ENCODE data around the gene SIGLEC12. TPM values are rescaled to one million over a fixed set of nuclear protein-coding genes. Genes with fewer than 3 reads are reported as not detected.

SIGLEC12 gene
- total RNA-seq (not detected), polyA plus RNA-seq (ENCODE audit: insufficient read depth, low read depth, low replicate concordance) (1.0 TPM)
- long read RNA-seq, donor 1: 0 reads
- long read RNA-seq, donor 2: 0 reads

- 83 to 84% methylated on average over 9 to 12 of the region's 12 CpGs for WGBS, 2 donors
- H3K4me3 ChIP-seq: no peak within 1 kb of the TSS
- H3K36me3 ChIP-seq (ENCODE audit: low read depth, missing control alignments): no peaks in the 10 kb centered on the region
- DNase-seq: peak; percentile 31
- no peak for TF ChIP-seq POLR2A (IDR thresholded peaks at IDR 0.05)
- TF ChIP-seq CTCF (IDR thresholded peaks at IDR 0.05): no peak
- H3K4me1 ChIP-seq: no peaks in the 10 kb centered on the region
- no peaks in the 10 kb centered on the region for H3K27me3 ChIP-seq
- intact Hi-C loops (cut with DNase I; ENCODE audit: low total_unique reads): no loop called here
- H3K27ac ChIP-seq: no peak within 1 kb of the TSS
- H3K9me3 ChIP-seq: no peaks in the 10 kb centered on the region
Measured at GRCh38 chr19:51501594-51502263, at the start of gene SIGLEC12. Gene SIGLEC12 (minus strand): TSS chr19:51501800. CDS start chr19:51501733, 67 bp downstream.

GRCh38 chr19:51550848-51551672 lies 49.5 kb upstream of the SIGLEC12 start:
- H3K4me3 ChIP-seq: no peak overlapping the region
- no peaks in the 10 kb centered on the region for H3K4me1 ChIP-seq
- WGBS, 2 donors: 81 to 88% methylated on average over 19 to 20 of the region's 20 CpGs

GRCh38 chr19:51549533-51550324 lies 48.1 kb upstream of the SIGLEC12 start:
- 72 to 74% methylated on average over 7 to 8 of the region's 8 CpGs for WGBS, 2 donors

More at GRCh38 chr19:51550848-51551672, 49.5 kb upstream of the SIGLEC12 start:
- TF ChIP-seq POLR2A (IDR thresholded peaks at IDR 0.05) (no peak), CTCF (IDR thresholded peaks at IDR 0.05) (no peak)
- no peak overlapping the region for H3K27ac ChIP-seq
- H3K36me3 ChIP-seq (ENCODE audit: low read depth, missing control alignments): no peaks in the 10 kb centered on the region
- intact Hi-C loops (cut with DNase I; ENCODE audit: low total_unique reads): no loop called here
- DNase-seq: no peak
- no peaks in the 10 kb centered on the region for H3K9me3 ChIP-seq
- H3K27me3 ChIP-seq: no peaks in the 10 kb centered on the region

GRCh38 chr19:51548891-51549305 lies 47.3 kb upstream of the SIGLEC12 start:
- intact Hi-C loops (cut with DNase I; ENCODE audit: low total_unique reads): no loop called here
- no peak for TF ChIP-seq POLR2A (IDR thresholded peaks at IDR 0.05)
- no peak for TF ChIP-seq CTCF (IDR thresholded peaks at IDR 0.05)

More at GRCh38 chr19:51549533-51550324, 48.1 kb upstream of the SIGLEC12 start:
- no peaks in the 10 kb centered on the region for H3K36me3 ChIP-seq (ENCODE audit: low read depth, missing control alignments)
- TF ChIP-seq POLR2A (IDR thresholded peaks at IDR 0.05) (no peak), CTCF (IDR thresholded peaks at IDR 0.05) (no peak)
- H3K27me3 ChIP-seq: no peaks in the 10 kb centered on the region
- no peaks in the 10 kb centered on the region for H3K9me3 ChIP-seq
- no peak for DNase-seq
- H3K27ac ChIP-seq: no peak overlapping the region
- H3K4me3 ChIP-seq: no peak overlapping the region
- intact Hi-C loops (cut with DNase I; ENCODE audit: low total_unique reads): no loop called here
- no peaks in the 10 kb centered on the region for H3K4me1 ChIP-seq

More at GRCh38 chr19:51548891-51549305, 47.3 kb upstream of the SIGLEC12 start:
- DNase-seq: no peak
- Histone ChIP-seq H3K36me3 (ENCODE audit: low read depth, missing control alignments) (no peaks in the 10 kb centered on the region), H3K9me3 (no peaks in the 10 kb centered on the region), H3K4me3 (no peak overlapping the region), H3K4me1 (no peaks in the 10 kb centered on the region), H3K27ac (no peak overlapping the region), H3K27me3 (no peaks in the 10 kb centered on the region)
- 76 to 83% methylated on average over 4 of the region's 4 CpGs for WGBS, 2 donors

All from testis (tissue), 5 donors.